T follicular helper cell (primary cell): ENCODE results near the gene HMCN2.

ENCODE experiments used
- DNase-seq: peaks from one replicate; pipeline ENCODE4 v3.0.0-alpha.2; 2020; ENCODE audit warnings: low read depth

The HMCN2 gene

DNA sequence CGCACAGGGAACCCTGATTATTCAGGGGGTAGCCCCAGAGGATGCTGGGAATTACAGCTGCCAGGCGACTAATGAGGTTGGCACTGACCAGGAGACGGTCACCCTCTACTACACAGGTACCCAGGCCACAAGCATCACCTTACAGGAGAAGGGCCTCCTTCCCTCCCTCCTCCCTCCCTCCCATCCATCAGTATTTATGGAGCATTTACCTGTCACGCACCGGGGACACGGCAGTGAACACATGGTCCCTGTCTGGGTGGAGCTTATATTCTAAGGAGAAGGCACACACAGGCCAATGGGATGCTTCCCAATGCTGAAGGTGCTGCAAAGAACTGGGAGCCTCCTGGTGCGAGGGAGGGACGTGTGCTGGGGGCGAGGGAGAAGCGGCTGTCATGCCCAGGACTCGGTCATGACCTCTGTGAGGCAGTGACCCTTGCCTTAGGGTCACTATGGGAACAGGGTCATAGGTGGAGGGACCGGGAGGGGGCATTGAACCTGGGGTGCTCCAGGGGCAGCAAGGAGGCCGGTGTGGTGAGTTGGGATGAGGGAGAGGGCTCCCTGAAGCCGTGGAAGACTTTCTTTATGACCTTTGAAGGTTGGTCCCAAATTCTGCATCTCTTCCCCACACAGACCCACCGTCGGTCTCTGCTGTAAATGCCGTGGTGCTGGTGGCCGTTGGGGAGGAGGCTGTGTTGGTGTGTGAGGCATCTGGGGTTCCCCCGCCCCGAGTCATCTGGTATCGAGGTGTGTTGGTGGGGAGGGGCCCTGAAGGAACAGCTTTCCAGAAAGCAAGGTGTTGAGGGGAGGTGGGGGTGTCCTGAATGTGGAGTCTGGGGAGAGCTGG, 41.5 kb downstream of the HMCN2 start:
- DNase-seq = no peak

DNA sequence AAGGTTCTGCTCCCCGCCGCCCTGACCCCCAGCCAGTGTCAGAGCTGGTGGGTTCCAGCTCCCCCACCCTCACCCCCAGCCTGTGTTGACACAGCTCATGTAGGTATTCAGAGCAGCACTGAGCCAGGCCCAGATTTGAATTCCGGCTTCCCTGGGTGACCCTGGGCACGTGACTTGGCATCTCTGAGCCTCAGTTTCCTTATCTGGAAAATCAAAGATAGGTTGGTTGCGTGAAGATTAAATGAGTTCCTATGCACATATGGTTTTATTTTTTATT, 42.0 kb downstream of the HMCN2 start:
- no peak for DNase-seq

DNA sequence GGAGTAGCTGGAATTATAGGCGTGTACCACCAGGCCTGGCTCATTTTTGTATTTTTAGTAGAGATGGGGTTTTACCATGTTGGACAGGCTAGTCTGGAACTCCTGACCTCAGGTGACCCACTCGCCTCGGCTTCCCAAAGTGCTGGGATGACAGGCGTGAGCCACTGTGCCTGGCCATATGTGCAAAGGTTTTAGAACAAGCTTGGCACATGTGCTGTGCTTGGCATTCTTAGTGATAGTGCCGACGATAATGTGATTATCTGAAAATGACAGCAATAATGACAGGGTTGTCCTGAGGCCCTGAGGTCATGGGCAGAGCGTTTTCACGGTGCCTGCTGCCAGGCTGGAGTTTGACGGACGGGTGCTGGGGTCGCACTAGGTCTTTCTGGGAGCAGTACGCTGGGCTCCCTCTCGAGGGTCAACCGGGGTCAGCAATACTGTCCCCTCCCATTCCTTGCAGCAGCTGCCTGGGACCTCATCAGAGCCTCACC, 42.6 kb downstream of the HMCN2 start:
- no peak for DNase-seq

DNA sequence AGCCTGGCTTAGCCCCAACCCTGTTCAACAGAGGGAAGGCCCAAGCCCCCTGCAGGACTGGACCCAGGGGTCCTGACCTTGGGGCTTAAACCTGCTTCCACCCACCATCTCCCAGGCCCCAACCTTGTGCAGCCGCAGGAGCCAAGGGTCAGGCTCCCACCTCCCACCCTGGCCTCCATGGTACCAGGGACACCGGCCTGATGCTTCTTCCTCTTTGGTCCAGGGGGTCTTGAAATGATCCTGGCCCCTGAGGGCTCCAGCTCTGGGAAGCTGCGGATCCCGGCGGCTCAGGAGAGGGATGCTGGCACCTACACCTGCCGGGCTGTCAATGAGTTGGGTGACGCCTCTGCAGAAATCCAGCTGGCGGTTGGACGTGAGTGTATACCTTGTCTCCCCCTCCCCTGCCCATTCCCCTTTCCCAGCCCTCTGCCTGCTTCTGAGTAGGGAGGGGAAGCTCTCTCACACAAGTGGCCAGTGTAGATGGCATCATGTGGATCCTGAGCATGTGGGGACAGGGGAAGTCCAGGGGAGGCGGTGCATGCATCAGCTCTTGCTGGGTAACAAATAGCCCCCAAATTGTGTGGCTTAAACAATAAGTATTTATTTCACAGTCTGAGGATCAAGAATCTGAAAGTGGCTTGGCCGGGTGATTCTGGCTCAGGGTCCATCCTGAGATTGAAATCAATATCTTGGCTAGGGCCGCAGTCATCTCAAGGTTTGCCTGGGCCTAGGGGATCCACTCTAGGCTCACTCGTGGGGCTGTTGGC, 44.3 kb downstream of the HMCN2 start:
- DNase-seq = no peak

DNA sequence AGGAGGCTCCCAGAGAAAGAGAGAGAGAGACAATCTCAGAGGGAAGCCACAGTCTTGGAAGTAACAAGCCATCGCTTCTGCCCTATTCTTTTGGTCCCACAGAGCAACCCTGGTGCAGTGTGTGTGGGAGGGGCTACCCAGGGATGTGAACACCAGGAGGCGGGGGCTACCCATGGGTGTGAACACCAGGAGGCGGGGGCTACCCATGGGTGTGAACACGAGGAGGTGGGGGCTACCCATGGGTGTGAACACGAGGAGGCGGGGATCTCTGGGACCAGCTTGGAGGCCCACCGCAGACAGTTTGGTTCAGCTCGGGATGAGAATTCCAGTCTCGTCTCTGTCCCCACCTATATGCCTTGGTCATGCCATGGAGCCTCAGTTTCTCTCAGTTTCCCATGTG, 44.9 kb downstream of the HMCN2 start:
- DNase-seq = no peak

DNA sequence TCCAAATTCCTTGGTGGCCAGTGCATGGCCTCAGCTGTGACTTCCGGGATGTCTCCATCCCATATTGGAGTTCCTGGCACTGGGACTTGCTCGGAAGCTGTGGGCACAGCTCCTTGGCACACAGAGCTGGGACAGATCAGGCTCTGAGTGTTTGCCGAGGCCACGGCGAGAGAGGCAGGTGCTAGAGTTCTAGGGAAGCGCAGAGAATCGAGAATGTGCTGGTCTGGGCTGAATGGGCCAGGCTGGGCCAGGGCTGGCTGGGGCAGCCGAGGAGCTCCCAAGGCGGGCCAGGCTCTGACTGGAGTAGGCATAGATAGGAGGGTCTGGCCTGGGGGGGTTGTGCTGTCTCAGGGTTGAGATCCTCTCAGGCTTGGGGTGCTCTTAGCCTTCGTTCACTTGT, 45.4 kb downstream of the HMCN2 start:
- DNase-seq = no peak

DNA sequence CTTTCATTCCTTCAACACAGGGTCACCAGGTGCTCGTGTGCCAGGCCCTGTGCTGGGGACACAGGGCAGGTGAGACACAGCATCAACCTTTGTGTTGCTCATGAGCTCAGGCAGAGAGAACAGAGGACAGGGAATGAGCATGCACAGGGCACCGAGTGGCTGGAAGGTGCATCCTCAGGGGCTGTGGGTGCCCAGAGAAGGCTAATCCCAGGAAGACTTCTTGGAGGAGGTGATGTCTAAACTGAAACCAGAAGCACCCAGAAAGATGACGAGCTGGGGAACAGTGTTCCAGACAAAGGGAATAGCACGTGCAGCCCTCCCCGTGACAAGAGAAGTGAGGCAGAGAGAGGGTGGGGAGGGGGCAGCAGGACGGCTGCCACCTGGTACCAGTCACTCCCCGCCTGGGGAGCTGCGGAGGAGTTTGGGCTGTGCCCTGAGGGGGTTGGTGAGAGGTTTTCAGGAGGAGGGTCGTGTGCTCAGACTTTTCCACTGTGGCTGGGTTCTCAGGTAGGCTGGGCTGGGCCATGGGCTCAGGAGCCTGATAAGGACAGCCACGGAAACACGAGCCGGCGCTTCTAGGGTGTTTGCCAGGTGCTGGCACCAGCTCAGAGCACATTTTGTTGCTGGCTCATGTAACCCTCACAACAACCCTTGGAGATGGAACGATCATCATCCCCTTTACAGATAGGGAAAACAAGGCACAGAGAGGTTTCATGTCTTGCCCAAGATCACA, 46.0 kb downstream of the HMCN2 start:
- DNase-seq = no peak

DNA sequence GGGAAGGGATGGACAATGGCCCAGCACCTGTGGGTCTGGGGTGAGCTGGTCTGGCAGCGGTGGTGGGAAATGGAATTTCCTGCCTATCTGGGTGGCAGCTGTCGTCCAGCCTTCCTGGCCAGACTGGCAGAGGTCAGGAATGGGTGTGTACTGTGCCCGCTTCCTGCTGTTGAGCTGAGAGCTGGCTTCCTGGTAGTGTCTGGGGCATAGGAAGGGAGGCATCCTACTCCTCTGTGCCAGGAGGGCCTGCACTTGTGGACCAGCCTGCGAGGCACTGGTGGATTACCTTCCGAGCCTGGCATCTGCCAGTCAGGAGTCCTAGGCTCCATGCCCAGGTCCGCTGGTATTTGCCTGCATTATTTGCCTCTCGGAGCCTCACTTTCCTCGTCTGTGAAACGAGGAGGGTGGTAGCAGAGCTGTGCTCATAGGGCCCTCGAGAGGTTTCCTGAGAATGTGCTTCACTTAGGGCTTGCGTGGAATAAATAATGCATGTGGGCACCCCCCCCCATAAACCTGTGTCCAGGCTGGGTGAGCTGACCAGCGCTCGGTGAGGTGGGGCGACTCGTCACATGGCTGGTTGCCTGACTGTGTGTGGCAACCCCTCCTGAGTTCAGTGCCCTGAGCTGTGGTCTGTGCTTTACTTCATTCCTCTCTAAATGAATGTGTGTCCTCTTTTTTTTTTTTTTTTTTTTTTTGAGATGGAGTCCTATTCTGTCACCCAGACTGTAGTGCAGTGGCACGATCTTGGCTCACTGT, 47.7 kb downstream of the HMCN2 start:
- DNase-seq = no peak

DNA sequence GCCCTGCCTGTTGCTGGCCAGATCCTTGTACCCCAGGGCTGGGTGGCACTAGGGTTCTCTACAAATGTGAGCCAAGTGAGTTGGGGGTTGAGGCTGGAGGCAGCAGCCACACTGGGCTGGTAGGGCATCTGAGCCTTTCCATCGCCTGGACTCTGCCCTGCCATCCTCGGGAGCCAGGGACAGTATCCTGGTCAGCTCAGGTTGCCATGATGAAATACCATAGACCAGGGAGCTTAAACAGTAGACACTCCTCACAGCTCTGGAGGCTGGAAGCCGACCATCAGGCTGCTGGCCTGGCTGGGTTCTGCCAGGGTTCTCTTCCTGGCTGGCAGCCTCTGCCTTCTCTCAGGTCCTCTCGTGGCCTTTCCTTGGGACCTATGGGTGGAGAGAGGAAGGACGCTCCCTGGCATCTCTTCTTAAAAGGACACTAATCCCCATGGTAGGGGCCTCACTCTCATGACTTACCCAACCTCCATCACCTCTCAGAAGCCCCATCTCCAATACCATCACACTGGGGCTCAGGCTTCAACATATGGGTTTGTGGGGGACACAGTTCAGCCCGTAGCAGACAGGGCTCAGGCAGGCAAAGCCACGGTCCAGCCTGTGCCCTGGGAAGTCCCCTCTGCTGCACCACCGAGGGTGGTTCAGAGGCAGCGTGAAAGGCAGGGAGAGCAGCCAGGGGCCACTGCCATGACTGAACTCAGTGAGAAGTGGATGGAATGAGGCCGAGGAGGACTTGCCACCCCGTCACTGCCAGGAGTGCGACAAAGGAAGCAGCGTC, 50.1 kb downstream of the HMCN2 start:
- DNase-seq = no peak

DNA sequence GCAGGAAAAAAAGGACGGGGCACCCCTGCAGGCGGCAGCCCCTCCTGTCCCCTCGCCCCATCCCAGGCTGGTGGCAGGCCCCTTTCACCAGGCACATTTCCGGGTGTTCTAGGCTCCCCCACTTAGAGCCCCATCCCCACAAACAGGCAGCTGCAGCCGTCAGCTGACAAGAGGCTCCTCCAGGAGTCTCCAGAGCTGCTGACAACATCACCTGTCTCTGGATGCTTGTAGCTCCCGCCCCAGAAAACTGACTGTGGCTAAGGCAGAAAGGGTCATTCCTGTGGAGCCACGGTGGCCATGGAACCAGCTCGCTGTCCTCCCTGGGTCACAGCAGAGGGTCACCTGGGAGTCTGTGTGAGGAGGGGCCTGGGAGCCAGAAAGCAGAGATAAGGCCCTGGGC, 50.9 kb downstream of the HMCN2 start:
- DNase-seq = no peak

DNA sequence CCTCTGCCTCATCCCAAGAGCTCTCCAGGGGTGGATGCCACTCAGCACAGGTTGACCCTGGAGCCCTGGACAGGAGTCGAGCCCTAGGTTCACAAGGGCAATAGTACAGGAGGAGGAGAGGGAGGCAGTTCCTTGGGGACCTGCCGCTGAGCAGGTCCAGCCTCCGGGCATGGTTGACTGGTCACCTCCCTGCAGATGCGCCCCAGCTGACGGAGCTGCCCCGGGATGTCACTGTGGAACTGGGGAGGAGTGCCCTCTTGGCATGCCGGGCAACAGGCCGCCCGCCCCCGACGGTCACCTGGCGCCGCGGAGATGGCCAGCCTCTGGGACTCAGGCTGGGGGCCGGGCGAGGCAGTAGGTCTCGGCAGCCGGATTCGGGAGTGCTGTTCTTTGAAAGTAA, 53.7 kb downstream of the HMCN2 start:
- DNase-seq = no peak

DNA sequence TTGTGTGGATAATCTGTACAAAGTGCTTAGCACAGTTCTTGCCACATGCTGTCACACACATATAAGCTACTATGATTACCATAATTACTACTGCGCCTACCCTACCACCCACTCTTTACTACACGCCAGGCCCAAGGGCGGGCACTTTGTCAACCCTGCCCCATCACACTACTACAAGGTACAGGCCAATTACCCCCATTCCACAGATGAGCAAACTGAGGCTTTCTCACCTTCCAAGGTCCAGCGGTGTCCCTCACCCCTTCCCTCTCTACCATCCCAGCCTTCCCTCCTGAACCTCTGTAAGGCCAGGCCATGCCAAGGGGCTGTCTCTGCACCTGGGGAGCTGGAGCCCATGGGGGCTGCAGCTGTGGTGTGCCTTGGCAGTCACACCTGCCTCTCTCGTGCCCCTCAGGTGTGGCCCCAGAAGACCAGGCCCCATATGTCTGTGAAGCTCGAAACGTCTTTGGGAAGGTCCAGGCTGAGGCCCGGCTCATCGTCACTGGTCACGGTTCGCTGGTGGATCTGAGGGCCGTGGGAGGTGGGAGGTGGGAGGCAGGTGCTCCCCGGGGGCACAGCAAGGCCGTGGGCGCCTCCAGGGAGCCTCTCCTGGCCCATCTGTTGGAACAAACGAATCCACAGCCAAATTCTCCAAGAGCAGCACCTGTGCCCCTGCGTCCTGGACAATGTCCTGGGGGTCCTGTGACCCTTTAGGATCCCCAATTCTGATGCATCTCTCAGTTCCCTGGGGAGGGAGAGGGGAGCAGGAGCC, 54.6 kb downstream of the HMCN2 start:
- no peak for DNase-seq

DNA sequence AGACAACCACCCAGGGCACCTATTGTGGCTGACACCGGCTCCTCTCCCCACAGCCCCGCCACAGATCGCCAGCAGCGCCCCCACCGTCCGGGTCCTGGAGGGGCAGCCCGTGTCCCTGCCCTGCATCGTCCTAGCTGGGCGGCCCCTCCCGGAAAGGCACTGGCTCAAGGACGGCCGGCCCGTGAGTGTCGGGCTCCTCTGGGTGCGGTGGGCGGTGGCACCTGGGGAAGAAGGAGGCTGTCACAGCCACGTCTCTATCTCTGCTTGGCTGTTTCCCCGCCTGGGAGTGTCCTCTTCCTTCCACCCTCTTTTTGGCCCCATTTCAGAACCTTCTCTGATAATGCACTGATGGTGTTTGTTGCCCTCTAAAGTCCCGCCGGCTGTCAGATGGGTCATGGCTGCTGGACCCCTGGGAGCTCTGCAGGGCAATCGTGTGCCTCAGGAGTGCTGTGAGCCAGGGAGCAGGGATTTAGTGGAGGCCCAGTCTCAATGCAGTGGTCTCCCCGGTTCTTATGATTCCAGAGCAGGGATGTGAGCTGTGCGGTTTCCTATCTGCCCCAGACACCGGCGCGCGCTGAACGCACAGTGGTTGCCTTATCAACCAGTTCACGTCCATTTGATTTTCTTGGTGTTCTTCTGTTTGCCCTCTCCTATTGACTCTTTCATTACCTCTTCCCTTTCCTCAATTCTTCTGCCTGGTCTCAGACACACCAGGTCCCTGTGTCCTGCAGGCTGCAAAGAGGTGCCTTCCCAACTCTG, 55.3 kb downstream of the HMCN2 start:
- no peak for DNase-seq

DNA sequence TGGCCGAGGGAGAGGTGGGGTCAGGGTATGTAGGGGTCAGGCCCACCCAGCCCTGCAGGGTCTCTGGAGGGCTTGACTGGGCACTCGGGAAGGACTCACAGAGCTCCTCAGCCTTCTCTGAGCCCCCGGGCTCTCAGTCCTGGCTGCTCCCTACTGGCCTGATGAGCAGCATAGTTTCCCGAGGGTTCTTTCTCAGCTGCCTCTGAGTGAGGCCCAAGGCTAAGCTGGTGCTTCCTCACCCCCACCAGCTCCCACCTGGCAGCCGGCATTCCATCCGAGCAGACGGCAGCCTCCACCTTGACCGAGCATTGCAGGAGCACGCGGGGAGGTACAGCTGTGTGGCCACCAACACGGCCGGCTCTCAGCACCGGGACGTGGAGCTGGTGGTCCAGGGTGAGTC, 56.0 kb downstream of the HMCN2 start:
- DNase-seq = no peak

DNA sequence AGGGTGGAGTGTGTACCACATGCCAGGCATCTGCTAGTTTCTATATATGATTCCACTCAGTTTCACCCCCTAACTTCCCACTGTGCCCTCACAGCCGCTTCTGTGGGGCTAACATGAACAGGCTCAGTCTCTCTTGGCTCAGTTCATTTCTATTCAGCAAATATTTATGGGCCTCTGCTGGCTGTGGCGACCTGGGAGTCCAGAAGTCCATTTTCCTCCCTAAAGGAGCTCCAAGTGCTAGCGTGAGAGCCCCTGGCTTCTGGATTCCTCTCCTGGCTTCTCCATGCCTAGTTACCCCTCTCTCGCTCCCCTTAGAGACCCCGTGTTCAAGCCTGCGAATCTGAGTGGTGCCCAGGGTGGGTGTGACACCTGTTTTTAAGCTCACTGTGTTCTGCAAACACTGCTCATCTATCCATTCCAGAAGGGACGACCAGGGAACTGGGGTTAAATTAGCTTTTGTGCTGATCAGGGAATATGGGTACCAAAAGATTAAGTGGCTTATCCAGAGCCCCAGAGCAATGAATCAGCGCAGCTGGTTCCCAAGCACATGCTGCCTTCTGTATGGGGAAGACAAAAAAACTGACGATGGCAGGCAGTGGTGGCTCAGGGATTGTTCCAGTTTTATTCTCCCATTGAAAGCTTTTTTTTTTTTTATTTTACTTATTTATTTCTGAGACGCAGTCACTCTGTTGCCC, 57.6 kb downstream of the HMCN2 start:
- no peak for DNase-seq

DNA sequence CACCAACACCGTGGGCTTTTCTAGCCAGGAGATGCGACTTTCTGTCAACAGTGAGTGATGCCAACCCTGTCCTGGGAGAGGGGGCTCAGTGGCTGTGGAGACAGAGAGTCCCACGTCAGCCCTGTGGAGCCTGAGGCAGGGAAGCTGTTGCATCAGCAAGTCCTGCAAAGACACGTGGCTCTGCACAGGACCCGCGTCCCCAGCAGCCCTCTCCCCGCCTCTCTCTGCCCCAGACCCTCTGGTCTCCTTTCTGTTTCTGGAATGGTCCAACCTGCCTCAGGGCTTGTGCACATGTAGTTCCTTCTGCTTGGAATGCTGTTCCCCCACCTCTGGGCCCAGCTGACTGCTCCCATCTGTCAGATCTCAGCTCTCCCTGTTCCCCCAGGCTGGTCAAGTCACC, 60.4 kb downstream of the HMCN2 start:
- DNase-seq = no peak

DNA sequence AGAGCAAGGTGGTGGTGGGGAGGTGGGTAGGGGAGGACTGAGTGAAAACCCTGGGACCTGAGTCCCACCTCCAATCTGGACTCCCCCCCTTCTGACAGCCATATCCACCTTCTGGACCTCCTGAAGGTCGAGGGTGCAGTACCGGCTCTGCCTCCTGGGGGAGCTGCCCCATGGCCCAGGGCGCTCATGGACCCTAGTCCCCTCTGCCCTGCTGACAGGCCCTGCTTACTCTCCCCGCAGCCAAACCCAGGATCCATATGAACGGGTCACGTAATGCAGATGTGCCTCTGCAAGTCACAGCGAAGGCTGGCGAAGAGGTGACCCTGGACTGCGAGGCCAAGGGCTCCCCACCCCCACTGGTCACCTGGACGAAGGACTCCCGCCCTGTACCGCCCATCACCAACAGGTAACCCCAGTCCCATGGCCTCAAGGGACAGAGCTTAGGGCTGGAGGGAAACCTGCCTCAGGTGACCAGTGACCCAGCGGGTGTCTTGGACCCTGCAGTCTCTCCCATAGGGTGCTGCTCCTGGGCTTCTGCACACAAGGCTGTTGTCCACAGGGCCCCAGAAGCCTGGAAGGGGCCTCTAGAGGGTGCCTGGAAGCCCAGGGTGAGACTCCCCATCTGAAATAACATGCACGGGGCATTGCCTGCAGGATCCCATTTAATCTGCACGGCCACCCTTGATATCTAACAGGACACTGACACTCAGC, 61.7 kb downstream of the HMCN2 start:
- DNase-seq = no peak

DNA sequence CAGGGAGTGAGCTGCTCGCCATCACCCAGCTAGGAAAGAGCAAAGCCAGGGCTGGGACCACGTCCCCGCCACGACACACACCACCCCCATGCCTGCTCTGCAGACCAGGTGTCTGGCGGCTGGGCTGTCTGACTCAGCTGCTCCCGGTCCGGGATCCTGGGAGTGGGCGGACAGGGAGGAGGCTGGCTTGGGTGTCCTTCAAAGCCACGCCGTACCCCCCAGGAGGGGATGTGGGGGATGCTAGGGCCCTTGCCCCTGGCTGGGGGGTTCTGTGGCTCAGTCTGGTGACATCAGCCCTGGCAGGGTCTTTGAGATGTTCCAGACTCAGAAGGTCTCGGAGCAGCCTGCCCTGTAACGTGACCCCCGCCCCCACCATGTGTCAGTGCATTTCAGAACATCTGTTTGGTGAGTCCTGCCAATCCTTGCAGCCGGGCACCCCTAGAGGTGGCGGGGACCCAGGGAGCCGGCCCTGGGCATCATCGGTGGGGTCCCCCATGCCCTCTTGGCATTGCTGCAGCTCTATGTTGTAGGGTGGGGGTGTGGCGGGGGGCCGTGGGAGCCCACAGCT, 62.3 kb downstream of the HMCN2 start:
- no peak for DNase-seq
